BE2C (cell line): ENCODE measurements around the gene ESRP2.

Experiments used
- DNase-seq: peaks from one replicate; pipeline ENCODE4 v3.0.0-alpha.2; 2020
- H3K27me3 ChIP-seq: fragments of 250-450 bp; sonication (Bioruptor Pico); 2 replicates; pipeline ENCODE4 v1.5.1; 2020; ENCODE audit warnings: mild to moderate bottlenecking
- H3K36me3 ChIP-seq: fragments of 250-450 bp; sonication (Bioruptor Pico); 2 replicates; pipeline ENCODE4 v1.5.1; 2020; ENCODE audit warnings: mild to moderate bottlenecking
- H3K4me1 ChIP-seq: fragments of 250-450 bp; sonication (Bioruptor Pico); 2 replicates; pipeline ENCODE4 v1.5.1; 2020
- H3K4me3 ChIP-seq: 2 replicates; pipeline ENCODE4 v1.5.1; 2011; ENCODE audit warnings: low read depth, low read length
- H3K9me3 ChIP-seq: fragments of 250-450 bp; sonication (Bioruptor Pico); 2 replicates; pipeline ENCODE4 v1.5.1; 2020
- CTCF ChIP-seq: IDR thresholded peaks from 2 replicates; pipeline ENCODE4 v1.5.1; 2012; ENCODE audit warnings: mild to moderate bottlenecking, low read depth, low read length

ESRP2 gene

GRCh38 chr16:68233835-68234187 is 2.1 kb downstream of the ESRP2 start:
- H3K4me1 ChIP-seq = no peaks in the 10 kb centered on the region
- H3K36me3 ChIP-seq = no peaks in the 10 kb centered on the region
- H3K27me3 ChIP-seq = no peaks in the 10 kb centered on the region
- no peak overlapping the region for H3K4me3 ChIP-seq
- no peaks in the 10 kb centered on the region for H3K9me3 ChIP-seq
- no peak for TF ChIP-seq CTCF
- no peak for DNase-seq

GRCh38 chr16:68233085-68233834 is 2.7 kb downstream of the ESRP2 start:
- Histone ChIP-seq H3K4me1 (no peaks in the 10 kb centered on the region), H3K4me3 (no peak overlapping the region), H3K27me3 (no peaks in the 10 kb centered on the region), H3K36me3 (no peaks in the 10 kb centered on the region), H3K9me3 (no peaks in the 10 kb centered on the region)
- TF ChIP-seq CTCF = no peak
- no peak for DNase-seq

- H3K4me3 ChIP-seq = no peak overlapping the region
- H3K9me3 ChIP-seq = no peaks in the 10 kb centered on the region
- H3K4me1 ChIP-seq = no peaks in the 10 kb centered on the region; the same call in 1 of the 2 replicates
- DNase-seq = no peak
- no peaks in the 10 kb centered on the region for H3K27me3 ChIP-seq
- TF ChIP-seq CTCF = no peak
- H3K36me3 ChIP-seq = no peaks in the 10 kb centered on the region
Observed at GRCh38 chr16:68232335-68232734, 3.6 kb downstream of the ESRP2 start.

DNA sequence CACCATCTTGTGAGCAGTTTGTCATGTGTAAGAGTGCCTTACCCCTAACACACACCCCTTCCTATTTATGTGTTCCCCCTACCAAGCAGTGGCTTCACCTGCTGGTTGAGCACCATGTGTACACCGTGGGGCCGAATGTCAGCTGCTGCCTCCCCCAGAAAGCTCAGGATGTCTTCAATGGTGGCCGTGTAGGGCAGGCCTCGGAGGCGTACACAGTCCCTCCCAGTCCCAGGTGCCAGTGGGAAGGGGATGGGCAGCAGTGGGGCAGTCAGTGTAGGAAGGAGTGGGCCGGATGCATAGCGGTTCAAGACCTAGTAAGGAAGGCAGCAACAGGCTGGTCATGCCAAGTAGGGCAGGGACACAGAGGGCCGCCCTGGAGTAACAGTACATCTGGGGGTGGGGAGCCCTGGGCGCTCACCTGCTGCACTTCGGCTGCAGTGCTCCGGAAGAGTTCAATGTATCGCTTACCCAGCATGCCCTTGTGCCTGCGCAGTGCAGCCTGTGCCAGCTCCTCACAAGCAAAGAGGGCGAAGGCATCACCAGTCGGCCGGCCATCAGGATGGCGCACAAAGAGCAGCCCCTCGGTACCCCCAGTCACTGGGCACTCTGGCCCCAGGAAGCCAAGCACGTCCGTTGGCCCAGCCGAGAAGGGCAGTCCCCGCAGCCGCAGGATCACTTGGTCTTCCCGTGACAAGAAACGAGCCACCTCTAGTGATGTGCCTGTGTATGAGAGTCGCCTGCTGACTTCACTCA is 4.4 kb downstream of the ESRP2 start:
- no peak for DNase-seq
- Histone ChIP-seq H3K27me3 (no peaks in the 10 kb centered on the region), H3K36me3 (no peaks in the 10 kb centered on the region), H3K9me3 (no peaks in the 10 kb centered on the region), H3K4me1 (peaks cover 4% of the 10 kb centered on the region), H3K4me3 (no peak overlapping the region)
- no peak for TF ChIP-seq CTCF

DNA sequence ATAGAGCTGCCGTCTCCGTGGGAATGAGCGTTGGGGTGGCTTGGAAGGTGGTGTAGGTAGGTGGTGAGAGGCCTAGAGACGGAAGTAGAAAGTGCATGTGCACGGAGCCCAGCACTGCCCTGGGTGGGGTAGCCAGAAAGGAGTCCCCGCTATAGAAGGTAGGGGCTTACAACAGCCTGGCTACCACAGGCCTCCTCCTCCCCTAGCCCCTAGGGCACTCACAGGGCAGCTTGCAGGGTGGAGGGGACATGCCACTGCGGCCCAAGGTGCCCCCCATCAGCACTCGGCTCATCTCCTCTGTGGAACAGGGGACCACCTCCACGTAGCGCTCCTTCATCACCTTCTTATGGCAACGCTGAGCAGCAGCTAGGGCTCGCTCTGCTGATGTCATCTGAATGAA is 5.0 kb downstream of the ESRP2 start:
- no peak for TF ChIP-seq CTCF
- no peak for DNase-seq
- no peaks in the 10 kb centered on the region for H3K27me3 ChIP-seq
- H3K4me1 ChIP-seq = peaks cover 7% of the 10 kb centered on the region
- no peak overlapping the region for H3K4me3 ChIP-seq
- H3K9me3 ChIP-seq = no peaks in the 10 kb centered on the region
- H3K36me3 ChIP-seq = peaks cover 3% of the 10 kb centered on the region; the same call in 1 of the 2 replicates

GRCh38 chr16:68230176-68230571 is 5.8 kb downstream of the ESRP2 start:
- no peak for TF ChIP-seq CTCF
- no peaks in the 10 kb centered on the region for H3K27me3 ChIP-seq
- no peaks in the 10 kb centered on the region for H3K9me3 ChIP-seq
- H3K4me1 ChIP-seq = peaks cover 7% of the 10 kb centered on the region
- peaks cover 3% of the 10 kb centered on the region; the same call in 1 of the 2 replicates for H3K36me3 ChIP-seq
- no peak for DNase-seq
- H3K4me3 ChIP-seq = no peak overlapping the region
